ENCODE measurements around the gene DMRTB1. TPM values are rescaled to one million over a fixed set of nuclear protein-coding genes. Genes with fewer than 3 reads are reported as not detected.

The DMRTB1 gene
- total and polyA plus RNA-seq, 9 of the 15 experiments (the other 6 are each of a cell fraction or from before 2014, with no cell fraction given): 0.06 to 0.35 (median 0.13) TPM; not detected in 3

DNA sequence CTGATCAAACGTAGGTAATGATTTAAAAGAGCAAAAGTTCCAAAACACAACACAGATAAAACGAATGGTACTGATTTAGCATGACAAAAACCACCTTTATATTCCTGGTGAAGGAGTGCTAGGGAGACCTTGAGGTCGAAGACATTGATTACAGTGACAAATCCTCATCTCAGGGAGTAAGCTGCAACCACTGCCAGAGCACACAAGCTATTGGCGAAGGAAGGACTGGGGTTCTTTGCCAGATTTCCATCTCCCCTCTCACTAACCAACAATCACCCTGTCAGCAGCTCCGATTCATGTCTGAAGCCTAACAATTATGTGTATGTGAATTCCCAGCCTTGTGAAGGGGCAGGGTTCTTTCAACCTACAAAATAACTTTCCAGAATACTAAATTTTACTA, 40.2 kb upstream of the DMRTB1 start:
- H3K4me2 ChIP-seq (ENCODE audit: insufficient read depth, low read length): no peak overlapping the region
- whole genome bisulfite sequencing (ENCODE audit: insufficient coverage, low coverage, missing lambda C conversion rate): 2% methylated on average over 5 of the region's 5 CpGs
- no peak overlapping the region for H2AFZ ChIP-seq (ENCODE audit: low read depth, low read length)
- no peaks in the 10 kb centered on the region; the same call in 1 of the 2 replicates for H4K20me1 ChIP-seq (replicated peaks; ENCODE audit: control insufficient read depth, insufficient read depth, low read length)
- in situ Hi-C loops (cut with MboI) (no loop called here), intact Hi-C loops (cut with micrococcal nuclease) (no loop called here)
- no peak overlapping the region for H3K4me3 ChIP-seq
- H3K9me1 ChIP-seq (ENCODE audit: control insufficient read depth, insufficient read depth, low read length): no peaks in the 10 kb centered on the region
- CTCF ChIA-PET (ENCODE audit: low intra/inter-chr PET ratio): no interaction called here
- BruUV-seq (replicated peaks): no TSS peak
- TF ChIP-seq NR2C1 (IDR thresholded peaks at IDR 0.05) (no peak), NR2C1 (tag; IDR thresholded peaks at IDR 0.05) (no peak), WHSC1 (IDR thresholded peaks at IDR 0.05; ENCODE audit: low read length) (no peak), ZNF79 (CRISPR knock-in tag; IDR thresholded peaks at IDR 0.05; ENCODE audit: low read depth) (no peak), KHSRP (IDR thresholded peaks at IDR 0.05) (no peak), KDM1A (IDR thresholded peaks at IDR 0.05) (no peak), BCOR (IDR thresholded peaks at IDR 0.05) (no peak), ZNF444 (CRISPR knock-in tag; IDR thresholded peaks at IDR 0.05) (no peak), ILF3 (IDR thresholded peaks at IDR 0.05; ENCODE audit: borderline replicate concordance) (no peak), ZNF347 (CRISPR knock-in tag; IDR thresholded peaks at IDR 0.05; ENCODE audit: low read depth) (no peak), PTBP1 (IDR thresholded peaks at IDR 0.05; ENCODE audit: low read depth, low read length) (no peak), ZNF778 (CRISPR knock-in tag; IDR thresholded peaks at IDR 0.05) (no peak), ZNF76 (CRISPR knock-in tag; IDR thresholded peaks at IDR 0.05; ENCODE audit: borderline replicate concordance) (no peak), ARID2 (IDR thresholded peaks at IDR 0.05) (no peak), C11orf30 (IDR thresholded peaks at IDR 0.05; ENCODE audit: low read depth) (no peak), RFX7 (CRISPR knock-in tag; IDR thresholded peaks at IDR 0.05) (no peak)
- TF ChIP-seq, protein P1, sequence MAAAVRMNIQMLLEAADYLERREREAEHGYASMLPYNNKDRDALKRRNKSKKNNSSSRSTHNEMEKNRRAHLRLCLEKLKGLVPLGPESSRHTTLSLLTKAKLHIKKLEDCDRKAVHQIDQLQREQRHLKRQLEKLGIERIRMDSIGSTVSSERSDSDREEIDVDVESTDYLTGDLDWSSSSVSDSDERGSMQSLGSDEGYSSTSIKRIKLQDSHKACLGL (CRISPR knock-in tag; IDR thresholded peaks at IDR 0.05; ENCODE audit: borderline replicate concordance, poor library complexity, severe bottlenecking): no peak
- TF ChIP-seq, protein P2, sequence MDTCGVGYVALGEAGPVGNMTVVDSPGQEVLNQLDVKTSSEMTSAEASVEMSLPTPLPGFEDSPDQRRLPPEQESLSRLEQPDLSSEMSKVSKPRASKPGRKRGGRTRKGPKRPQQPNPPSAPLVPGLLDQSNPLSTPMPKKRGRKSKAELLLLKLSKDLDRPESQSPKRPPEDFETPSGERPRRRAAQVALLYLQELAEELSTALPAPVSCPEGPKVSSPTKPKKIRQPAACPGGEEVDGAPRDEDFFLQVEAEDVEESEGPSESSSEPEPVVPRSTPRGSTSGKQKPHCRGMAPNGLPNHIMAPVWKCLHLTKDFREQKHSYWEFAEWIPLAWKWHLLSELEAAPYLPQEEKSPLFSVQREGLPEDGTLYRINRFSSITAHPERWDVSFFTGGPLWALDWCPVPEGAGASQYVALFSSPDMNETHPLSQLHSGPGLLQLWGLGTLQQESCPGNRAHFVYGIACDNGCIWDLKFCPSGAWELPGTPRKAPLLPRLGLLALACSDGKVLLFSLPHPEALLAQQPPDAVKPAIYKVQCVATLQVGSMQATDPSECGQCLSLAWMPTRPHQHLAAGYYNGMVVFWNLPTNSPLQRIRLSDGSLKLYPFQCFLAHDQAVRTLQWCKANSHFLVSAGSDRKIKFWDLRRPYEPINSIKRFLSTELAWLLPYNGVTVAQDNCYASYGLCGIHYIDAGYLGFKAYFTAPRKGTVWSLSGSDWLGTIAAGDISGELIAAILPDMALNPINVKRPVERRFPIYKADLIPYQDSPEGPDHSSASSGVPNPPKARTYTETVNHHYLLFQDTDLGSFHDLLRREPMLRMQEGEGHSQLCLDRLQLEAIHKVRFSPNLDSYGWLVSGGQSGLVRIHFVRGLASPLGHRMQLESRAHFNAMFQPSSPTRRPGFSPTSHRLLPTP (IDR thresholded peaks at IDR 0.05; ENCODE audit: borderline replicate concordance, extremely low read depth, insufficient read length): no peak
- TF ChIP-seq, protein P3, sequence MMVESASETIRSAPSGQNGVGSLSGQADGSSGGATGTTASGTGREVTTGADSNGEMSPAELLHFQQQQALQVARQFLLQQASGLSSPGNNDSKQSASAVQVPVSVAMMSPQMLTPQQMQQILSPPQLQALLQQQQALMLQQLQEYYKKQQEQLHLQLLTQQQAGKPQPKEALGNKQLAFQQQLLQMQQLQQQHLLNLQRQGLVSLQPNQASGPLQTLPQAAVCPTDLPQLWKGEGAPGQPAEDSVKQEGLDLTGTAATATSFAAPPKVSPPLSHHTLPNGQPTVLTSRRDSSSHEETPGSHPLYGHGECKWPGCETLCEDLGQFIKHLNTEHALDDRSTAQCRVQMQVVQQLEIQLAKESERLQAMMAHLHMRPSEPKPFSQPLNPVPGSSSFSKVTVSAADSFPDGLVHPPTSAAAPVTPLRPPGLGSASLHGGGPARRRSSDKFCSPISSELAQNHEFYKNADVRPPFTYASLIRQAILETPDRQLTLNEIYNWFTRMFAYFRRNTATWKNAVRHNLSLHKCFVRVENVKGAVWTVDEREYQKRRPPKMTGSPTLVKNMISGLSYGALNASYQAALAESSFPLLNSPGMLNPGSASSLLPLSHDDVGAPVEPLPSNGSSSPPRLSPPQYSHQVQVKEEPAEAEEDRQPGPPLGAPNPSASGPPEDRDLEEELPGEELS (CRISPR knock-in tag; IDR thresholded peaks at IDR 0.05; ENCODE audit: borderline replicate concordance): no peak
- ATAC-seq (no peak), FAIRE-seq (no peak), DNase-seq (ENCODE audit: extremely low read depth in 1 of 4, low spot score in 3 of 4) (no peak)
- H3K27ac ChIP-seq (ENCODE audit: extremely low read depth, low read depth, low read length): no peak overlapping the region
- H3K4me1 ChIP-seq (replicated peaks in 1 of 2; ENCODE audit: control insufficient read depth in 2 of 2, insufficient read depth in 2 of 2, low read length in 2 of 2): no peaks in the 10 kb centered on the region; a peak in 1 of 5 replicates
- no peaks in the 10 kb centered on the region for H3K36me3 ChIP-seq (ENCODE audit: control insufficient read depth, insufficient read depth, low read length)
- no peaks in the 10 kb centered on the region for H3K9me3 ChIP-seq (replicated peaks; ENCODE audit: control insufficient read depth, insufficient read depth, low read depth, low read length)
- no peaks in the 10 kb centered on the region for H3K79me2 ChIP-seq (ENCODE audit: control insufficient read depth, insufficient read depth, low read length)
- POLR2A ChIA-PET: interaction anchor here (2.4 kb wide), 1 partner anchor 15 kb away, joined by 6 read pairs; no protein-coding TSS in a partner anchor
- H3K27me3 ChIP-seq (ENCODE audit: control insufficient read depth in 2 of 2, insufficient read depth in 2 of 2, low read length in 2 of 2): peaks cover 35 to 37% of the 10 kb centered on the region in 2 experiments
- H3K9ac ChIP-seq (ENCODE audit: insufficient read depth in 1 of 2, low read depth in 2 of 2, low read length in 2 of 2): no peak overlapping the region

All from K562 (cell line).